Astrocyte of the cerebellum (primary cell): ENCODE measurements around the gene GRIN2B.

ENCODE experiments used
- DNase-seq: peaks from one replicate; pipeline ENCODE4 v3.0.0-alpha.2; 2011; ENCODE audit warnings: low read depth
- H3K4me3 ChIP-seq: 2 replicates; pipeline ENCODE4 v1.5.1; 2011; ENCODE audit warnings: mild to moderate bottlenecking, low read depth, low read length, moderate library complexity
- CTCF ChIP-seq: IDR thresholded peaks from 2 replicates; pipeline ENCODE4 v1.5.1; 2012; ENCODE audit warnings: low read length, low read depth, moderate library complexity, mild to moderate bottlenecking; ENCODE audit errors: missing control alignments
- in situ Hi-C: cut with HindIII; loops from 2 replicates; pipeline ENCODE4 v1.10.0; 2017; ENCODE audit warnings: low sequenced_read_pairs

Gene GRIN2B

GRCh38 chr12:13992585-13992984 is 11.2 kb upstream of the GRIN2B start:
- TF ChIP-seq CTCF = no peak
- H3K4me3 ChIP-seq = no peak overlapping the region
- no peak for DNase-seq
- in situ Hi-C loops = no loop called here

GRCh38 chr12:13992106-13992505 is 10.7 kb upstream of the GRIN2B start:
- H3K4me3 ChIP-seq = no peak overlapping the region
- no peak for TF ChIP-seq CTCF
- in situ Hi-C loops = no loop called here
- DNase-seq = no peak

DNA sequence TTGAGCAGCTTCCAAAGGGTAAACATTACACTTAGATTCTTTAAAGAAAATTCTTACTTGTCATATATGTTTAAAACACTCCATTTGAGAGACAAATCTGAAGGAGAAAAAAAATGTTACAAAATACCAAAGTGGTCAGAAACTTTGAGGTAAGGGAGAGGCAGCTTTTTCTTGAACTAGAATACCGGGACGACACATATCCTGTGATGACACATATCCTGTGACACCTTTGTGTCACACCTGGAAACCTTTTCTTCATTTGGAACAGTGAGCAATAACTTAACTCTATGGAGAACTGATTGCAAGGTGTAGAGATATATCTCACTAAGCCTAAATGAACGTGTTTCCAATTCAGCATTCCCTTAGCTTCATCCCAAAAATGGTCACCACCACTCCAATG is 4.6 kb upstream of the GRIN2B start:
- H3K4me3 ChIP-seq = no peak overlapping the region
- in situ Hi-C loops = no loop called here
- TF ChIP-seq CTCF = no peak
- DNase-seq = no peak

DNA sequence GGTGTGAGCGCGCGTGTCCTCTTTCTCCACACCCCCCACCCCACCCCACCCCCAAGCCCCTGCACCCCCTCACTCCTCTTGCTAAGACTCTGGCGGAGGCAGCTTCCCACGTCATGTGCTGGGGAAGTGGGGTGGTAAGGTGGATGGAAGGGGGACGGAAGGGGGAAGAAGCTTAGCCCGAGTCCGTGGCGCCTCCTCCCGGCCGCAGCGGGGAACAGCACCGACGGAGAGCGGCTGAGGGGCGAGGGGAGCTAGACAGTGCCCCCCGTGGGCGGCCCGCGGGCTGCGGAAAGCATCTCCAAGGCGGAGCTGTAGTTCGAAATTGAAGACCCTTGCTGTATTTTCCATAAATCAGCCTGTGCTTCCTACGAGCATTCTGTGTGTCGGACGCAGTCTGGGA is 588 bp upstream of the GRIN2B start:
- peak; percentile 33 for TF ChIP-seq CTCF
- in situ Hi-C loops = no loop called here
- H3K4me3 ChIP-seq = peak overlapping the region; percentile 29
- DNase-seq = no peak

DNA sequence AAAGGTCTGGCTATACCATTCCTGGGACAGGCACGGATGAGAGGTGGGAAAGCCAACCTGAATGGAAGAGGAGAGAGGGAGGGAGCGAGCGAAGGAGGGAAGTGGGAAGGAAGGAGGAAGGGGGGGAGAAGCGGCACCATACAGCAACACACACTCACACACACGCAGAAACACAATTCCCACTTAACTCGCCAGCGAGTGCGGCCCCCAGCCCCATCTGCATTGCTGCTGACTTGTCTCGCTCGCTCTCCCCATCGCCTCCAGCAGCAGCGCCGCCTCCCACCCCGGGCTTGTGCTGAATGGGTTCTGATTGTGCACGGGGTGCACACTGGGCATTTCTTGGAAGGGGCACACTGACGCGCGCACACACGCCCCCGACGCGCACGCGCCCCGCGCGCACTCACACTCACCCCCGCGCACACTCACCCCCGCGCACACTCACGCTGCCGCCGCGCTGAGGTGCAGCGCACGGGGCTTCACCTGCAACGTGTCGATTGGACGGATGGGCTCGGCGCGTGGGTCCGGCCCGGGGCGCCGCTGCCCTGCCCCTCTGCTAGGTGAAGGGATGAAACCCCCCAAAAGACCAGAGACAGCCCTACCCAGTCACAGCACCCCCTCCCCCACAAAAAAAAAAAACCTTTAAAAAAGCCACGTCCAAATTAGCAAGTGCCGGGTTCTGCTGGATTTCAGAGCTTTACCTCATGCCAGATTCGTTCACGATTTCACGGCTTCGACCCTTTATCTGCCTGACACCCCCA is 685 bp downstream of the GRIN2B start:
- no peak for TF ChIP-seq CTCF
- no peak for DNase-seq
- in situ Hi-C loops = no loop called here
- peak overlapping the region; percentile 29 for H3K4me3 ChIP-seq

GRCh38 chr12:13979772-13980378 is 1.5 kb downstream of the GRIN2B start:
- no peak for TF ChIP-seq CTCF
- in situ Hi-C loops = no loop called here
- DNase-seq = no peak
- H3K4me3 ChIP-seq = no peak overlapping the region
